HL-60 (cell line): ENCODE measurements around the gene GCK.

ENCODE experiments used
- DNase-seq, 2 experiments: peaks; one replicate each; pipeline ENCODE4 v3.0.0-alpha.2; 2010 to 2020; ENCODE audit warnings: low read depth in 1 of 2, low spot score in 1 of 2
- H3K27ac ChIP-seq: fragments of 250-450 bp; sonication (Bioruptor Pico); replicated peaks from 2 replicates; pipeline ENCODE4 v1.5.1; 2020; ENCODE audit warnings: mild to moderate bottlenecking, moderate library complexity
- H3K27me3 ChIP-seq: fragments of 250-450 bp; sonication (Bioruptor Pico); 2 replicates; pipeline ENCODE4 v1.5.1; 2021; ENCODE audit warnings: mild to moderate bottlenecking, moderate library complexity; ENCODE audit not compliant: insufficient read depth, poor library complexity, severe bottlenecking
- H3K4me3 ChIP-seq: replicated peaks from 2 replicates; pipeline ENCODE4 v1.5.1; 2011; ENCODE audit warnings: mild to moderate bottlenecking, control low read depth, low read length; ENCODE audit not compliant: insufficient read depth
- CTCF ChIP-seq: IDR thresholded peaks from one replicate; pipeline ENCODE4 v1.5.1; 2011; ENCODE audit warnings: low read length, control low read depth, inconsistent platforms; ENCODE audit not compliant: insufficient read depth
- GABPA ChIP-seq: IDR thresholded peaks from 2 replicates; pipeline ENCODE4 v1.6.1; 2012; ENCODE audit warnings: low read depth
- POLR2AphosphoS5 ChIP-seq: IDR thresholded peaks from 2 replicates; pipeline ENCODE4 v1.6.1; 2012; ENCODE audit warnings: low read depth
- SPI1 ChIP-seq: IDR thresholded peaks from 2 replicates; pipeline ENCODE4 v1.6.1; 2012; ENCODE audit warnings: low read depth, mild to moderate bottlenecking, borderline replicate concordance
- TF ChIP-seq, protein P1 (sequence below): IDR thresholded peaks from 2 replicates; pipeline ENCODE4 v1.6.1; 2012; ENCODE audit warnings: low read depth; ENCODE audit not compliant: insufficient replicate concordance

GCK gene

GRCh38 chr7:44097064-44097932 is 91.9 kb downstream of the GCK start:
- TF ChIP-seq POLR2AphosphoS5 (peak; percentile 98), CTCF (no peak), SPI1 (peak; percentile 93), GABPA (no peak)
- TF ChIP-seq, protein P1, sequence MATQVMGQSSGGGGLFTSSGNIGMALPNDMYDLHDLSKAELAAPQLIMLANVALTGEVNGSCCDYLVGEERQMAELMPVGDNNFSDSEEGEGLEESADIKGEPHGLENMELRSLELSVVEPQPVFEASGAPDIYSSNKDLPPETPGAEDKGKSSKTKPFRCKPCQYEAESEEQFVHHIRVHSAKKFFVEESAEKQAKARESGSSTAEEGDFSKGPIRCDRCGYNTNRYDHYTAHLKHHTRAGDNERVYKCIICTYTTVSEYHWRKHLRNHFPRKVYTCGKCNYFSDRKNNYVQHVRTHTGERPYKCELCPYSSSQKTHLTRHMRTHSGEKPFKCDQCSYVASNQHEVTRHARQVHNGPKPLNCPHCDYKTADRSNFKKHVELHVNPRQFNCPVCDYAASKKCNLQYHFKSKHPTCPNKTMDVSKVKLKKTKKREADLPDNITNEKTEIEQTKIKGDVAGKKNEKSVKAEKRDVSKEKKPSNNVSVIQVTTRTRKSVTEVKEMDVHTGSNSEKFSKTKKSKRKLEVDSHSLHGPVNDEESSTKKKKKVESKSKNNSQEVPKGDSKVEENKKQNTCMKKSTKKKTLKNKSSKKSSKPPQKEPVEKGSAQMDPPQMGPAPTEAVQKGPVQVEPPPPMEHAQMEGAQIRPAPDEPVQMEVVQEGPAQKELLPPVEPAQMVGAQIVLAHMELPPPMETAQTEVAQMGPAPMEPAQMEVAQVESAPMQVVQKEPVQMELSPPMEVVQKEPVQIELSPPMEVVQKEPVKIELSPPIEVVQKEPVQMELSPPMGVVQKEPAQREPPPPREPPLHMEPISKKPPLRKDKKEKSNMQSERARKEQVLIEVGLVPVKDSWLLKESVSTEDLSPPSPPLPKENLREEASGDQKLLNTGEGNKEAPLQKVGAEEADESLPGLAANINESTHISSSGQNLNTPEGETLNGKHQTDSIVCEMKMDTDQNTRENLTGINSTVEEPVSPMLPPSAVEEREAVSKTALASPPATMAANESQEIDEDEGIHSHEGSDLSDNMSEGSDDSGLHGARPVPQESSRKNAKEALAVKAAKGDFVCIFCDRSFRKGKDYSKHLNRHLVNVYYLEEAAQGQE = no peak
- Histone ChIP-seq H3K27me3 (no peaks in the 10 kb centered on the region), H3K27ac (peak overlapping the region; percentile 78), H3K4me3 (no peak overlapping the region)
- DNase-seq = peak; percentile 92 to 95

DNA sequence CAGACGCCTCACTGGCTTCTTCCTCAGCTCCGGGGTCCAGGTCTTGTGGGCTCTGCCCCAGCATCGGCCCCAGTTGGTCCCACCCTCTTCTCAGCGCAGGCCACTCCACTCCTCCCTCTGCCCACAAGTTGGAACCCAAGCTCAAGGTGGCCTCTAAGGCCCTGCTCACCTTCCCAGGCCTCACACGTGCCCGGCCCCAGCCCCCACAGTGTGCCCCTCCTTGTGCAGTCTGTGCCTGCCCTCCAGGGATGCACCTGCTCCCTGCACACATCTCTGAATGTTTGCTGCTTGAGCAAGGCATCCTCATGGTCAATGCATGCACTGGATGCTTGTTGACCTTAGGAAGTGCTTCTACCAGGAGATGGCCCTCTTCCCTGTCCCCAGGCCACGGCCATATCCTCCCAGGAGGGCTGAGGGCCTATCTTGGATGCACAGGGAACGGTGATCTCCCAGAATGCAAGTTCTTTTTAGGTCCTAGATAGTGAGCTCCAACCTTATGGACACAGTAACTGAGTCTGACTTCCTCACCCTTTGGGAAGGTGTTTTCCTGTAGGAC is 92.8 kb downstream of the GCK start:
- peak overlapping the region; percentile 78 for H3K27ac ChIP-seq
- H3K4me3 ChIP-seq = no peak overlapping the region
- TF ChIP-seq POLR2AphosphoS5 (no peak), SPI1 (no peak), GABPA (no peak), CTCF (no peak)
- TF ChIP-seq, protein P1 = no peak
- no peaks in the 10 kb centered on the region for H3K27me3 ChIP-seq
- DNase-seq = no peak

GRCh38 chr7:44095781-44096180 is 93.5 kb downstream of the GCK start:
- no peak for DNase-seq
- no peak overlapping the region for H3K4me3 ChIP-seq
- H3K27ac ChIP-seq = no peak overlapping the region
- no peak for TF ChIP-seq CTCF
- no peaks in the 10 kb centered on the region for H3K27me3 ChIP-seq
